Epithelial cell of esophagus (primary cell): Measurements from ENCODE around the gene RELL2.
A peak's percentile ranks its signal among the peaks of the same experiment; 100 is the strongest.

ENCODE experiments used
- DNase-seq: peaks from one replicate; pipeline ENCODE4 v3.0.0; 2010; ENCODE audit warnings: low read depth
- H3K4me3 ChIP-seq: 2 replicates; pipeline ENCODE4 v1.5.1; 2011; ENCODE audit warnings: mild to moderate bottlenecking, low read length, control low read depth
- TF ChIP-seq, protein P1 (sequence below): IDR thresholded peaks from 2 replicates; pipeline ENCODE4 v1.5.1; 2011; ENCODE audit warnings: low read depth, mild to moderate bottlenecking, low read length, control low read depth, inconsistent platforms; ENCODE audit not compliant: insufficient read depth; ENCODE audit errors: missing control alignments

RELL2 gene

DNA sequence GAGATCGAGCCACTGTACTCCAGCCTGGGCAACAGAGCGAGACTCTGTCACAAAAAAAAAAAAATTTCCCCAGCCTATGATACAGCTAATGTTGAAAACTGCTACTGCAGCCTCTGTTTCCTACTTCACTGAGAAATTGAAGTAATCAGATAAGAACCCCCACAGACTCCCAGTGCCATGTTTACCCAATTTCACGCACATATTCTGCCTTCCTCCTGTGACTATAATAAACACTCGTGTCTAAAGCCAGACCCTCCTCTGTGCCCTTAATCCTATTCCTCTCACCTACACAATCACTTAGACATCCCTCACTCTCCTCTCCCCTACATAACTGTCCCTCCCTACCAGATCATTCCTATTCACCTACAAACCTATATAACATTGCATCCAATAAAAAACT lies 38.9 kb downstream of the RELL2 start:
- DNase-seq = no peak
- no peak overlapping the region for H3K4me3 ChIP-seq
- TF ChIP-seq, protein P1, sequence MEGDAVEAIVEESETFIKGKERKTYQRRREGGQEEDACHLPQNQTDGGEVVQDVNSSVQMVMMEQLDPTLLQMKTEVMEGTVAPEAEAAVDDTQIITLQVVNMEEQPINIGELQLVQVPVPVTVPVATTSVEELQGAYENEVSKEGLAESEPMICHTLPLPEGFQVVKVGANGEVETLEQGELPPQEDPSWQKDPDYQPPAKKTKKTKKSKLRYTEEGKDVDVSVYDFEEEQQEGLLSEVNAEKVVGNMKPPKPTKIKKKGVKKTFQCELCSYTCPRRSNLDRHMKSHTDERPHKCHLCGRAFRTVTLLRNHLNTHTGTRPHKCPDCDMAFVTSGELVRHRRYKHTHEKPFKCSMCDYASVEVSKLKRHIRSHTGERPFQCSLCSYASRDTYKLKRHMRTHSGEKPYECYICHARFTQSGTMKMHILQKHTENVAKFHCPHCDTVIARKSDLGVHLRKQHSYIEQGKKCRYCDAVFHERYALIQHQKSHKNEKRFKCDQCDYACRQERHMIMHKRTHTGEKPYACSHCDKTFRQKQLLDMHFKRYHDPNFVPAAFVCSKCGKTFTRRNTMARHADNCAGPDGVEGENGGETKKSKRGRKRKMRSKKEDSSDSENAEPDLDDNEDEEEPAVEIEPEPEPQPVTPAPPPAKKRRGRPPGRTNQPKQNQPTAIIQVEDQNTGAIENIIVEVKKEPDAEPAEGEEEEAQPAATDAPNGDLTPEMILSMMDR = no peak

DNA sequence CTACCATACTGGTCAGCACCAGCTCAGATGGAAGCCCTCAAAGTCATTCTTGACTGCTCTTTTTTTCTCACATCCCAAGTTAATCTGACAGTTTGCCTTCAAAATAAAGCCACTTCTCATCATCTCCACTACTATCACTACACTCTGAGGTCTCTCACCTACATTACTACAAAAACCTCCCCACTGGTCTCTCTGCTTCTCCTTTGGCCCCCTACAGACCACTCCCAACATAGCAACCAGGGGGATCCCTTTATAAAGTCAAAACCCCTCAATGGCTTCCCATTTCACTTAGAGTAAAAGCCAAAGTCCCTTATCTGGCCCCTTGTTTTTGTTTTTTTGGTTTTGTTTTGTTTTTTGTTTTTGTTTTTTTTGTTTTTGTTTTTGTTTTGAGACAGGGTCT lies 40.6 kb downstream of the RELL2 start:
- no peak overlapping the region for H3K4me3 ChIP-seq
- TF ChIP-seq, protein P1 = no peak
- DNase-seq = no peak

DNA sequence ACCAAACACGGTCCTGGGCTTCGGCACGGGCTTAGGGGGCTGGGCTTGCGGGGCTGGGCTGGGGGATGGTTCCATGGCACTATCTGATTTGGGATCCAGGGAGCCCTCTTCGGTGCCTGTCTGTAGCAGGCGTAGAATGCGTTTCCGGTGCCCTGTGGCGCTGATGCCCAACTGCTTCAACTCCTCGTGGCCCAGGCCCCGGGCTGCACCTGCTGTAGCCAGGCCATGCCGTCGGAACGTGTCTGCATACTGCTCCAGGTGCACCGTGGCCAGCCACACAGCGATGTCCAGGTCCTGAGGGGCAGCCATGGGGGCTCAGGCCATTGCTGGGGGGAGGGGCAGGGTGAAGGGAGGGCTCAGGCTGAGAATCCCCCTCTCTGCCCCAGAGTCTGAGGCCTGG lies 43.4 kb downstream of the RELL2 start:
- no peak for DNase-seq
- no peak overlapping the region for H3K4me3 ChIP-seq
- TF ChIP-seq, protein P1 = no peak

DNA sequence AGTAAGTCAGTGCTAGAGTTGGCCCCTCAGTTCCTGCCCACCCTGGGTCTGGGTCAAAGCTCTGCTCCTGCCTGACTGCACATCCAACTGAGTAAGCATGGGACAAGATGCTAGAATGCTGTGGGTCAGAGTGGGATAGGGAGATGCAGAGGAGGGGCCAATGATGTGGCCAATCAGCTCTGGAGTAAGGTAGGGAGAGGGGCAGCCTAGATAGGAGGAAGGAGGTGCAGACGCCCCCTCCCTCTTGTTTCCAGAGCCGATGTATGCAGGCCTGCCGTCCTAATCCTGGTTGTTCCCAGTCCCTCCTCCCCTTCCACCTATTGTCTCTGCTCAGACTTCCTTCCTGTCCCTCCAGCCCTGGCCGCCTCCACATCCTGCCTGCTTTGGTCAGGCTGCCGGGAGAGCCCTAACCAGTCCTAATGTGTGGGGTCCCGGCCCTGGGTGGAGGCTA lies 44.0 kb downstream of the RELL2 start:
- TF ChIP-seq, protein P1 = no peak
- peak; percentile 42 for DNase-seq
- H3K4me3 ChIP-seq = peak overlapping the region; percentile 45

DNA sequence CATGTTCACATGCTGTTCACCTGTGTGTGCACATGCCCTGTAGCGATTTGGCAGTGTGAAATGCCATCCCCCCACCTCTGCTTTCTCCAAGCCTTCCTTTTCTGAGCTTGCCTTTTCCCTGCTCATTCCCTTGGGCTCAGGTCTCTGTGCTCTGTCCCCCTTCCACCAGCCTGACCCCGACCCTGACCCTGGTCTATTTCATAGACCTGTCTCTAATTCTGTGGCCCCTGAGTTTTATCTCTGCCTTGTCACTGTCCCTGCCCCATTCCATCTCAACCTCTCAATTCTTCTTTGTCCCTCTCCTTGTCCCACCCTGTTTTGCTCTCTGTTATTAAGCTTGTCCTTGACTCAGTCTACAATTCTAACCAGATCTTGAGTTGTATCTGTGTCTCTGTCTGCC lies 44.5 kb downstream of the RELL2 start:
- H3K4me3 ChIP-seq = peak overlapping the region; percentile 45
- TF ChIP-seq, protein P1 = no peak
- DNase-seq = no peak

DNA sequence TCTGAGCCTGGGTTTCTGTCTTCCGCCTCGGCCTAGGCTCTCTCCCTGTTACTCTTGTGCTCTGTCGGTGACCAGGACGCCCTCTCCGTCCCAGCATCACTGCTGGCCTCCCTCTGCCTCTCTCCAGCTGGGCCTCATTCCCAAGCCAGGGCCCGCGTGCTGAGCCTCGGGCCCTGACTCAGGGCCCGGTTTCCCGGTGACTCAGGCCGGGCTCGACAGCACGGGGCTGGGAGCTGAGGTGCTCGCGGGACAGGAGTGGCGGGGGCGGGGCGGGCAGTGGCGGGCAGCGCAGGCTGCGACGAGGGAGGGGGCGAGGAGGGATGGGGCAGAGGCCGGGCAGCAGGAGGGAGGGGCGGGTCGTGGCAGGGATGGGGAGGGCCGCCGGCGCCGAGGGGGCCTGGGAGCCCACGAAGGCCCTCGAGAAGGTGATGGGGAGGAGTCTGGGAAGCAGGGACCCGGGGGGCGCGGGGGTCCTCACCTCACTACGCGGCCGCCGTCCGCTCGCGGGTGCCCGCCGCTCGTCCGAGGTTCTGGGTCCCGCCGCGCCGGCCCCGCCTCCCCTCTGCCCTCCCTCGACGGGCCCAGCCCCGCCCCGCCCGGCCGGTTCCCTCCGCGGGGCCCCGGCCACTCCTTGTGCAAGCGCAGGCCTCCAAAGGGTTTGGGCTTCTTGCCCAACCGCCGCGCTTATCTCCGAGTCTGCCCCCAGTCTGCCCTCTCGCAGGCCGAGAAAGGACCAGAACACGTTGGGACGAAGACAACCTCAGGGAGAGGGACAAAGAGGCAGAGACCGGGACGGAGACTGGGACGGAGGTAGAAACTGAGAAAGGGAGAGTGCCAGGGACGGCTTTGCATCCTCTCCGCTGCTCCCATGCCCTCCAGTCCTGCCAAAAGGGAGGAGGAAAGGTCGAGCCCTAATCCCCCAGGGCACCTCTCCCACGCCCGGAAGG lies 45.2 kb downstream of the RELL2 start, which contains the start of gene ARAP3:
Gene ARAP3 (minus strand): TSS at position 536 of the 947 bp plus-strand sequence. CDS start 1,744 bp downstream, outside the sequence.
- peak; percentile 89 for DNase-seq
- TF ChIP-seq, protein P1 = no peak
- peak within 1 kb of the TSS; percentile 45 for H3K4me3 ChIP-seq

DNA sequence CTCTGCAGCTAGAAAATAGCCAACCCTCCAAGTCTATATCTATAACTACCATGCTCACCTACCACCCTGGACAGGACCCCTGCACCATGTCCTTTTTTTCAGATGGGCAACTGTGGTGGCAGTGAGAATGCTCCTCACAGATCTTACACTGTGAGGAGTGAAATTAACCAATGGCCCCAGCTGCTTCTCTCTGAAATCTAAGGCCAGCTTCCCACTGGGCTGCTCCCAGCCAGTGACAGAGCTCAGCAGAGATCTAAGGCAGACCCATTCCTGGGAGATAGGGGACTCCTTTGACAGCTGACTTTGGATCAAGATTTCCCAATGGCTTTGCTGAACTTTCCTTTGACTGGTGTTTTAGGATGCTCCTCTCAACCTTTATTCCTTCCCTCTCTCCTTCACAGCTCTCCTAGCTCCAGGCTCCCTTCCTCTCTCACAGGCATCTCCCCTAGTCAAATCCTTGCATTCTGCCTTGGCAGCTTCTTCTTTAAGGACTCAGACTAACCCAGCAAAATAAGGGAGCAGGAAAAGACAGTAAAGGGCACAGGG lies 46.9 kb downstream of the RELL2 start:
- TF ChIP-seq, protein P1 = no peak
- no peak for DNase-seq
- no peak overlapping the region for H3K4me3 ChIP-seq
